HEK293T (cell line): Measurements from ENCODE around the gene UGT1A4.

Experiments used
- ARNT ChIP-seq: fragments of 450-650 bp; IDR thresholded peaks from 2 replicates; pipeline ENCODE4 v1.6.1; 2017; ENCODE audit warnings: mild to moderate bottlenecking
- CTBP1 ChIP-seq: fragments of 450-650 bp; IDR thresholded peaks from 2 replicates; pipeline ENCODE4 v1.6.1; 2016; ENCODE audit warnings: borderline replicate concordance
- HDGF ChIP-seq: fragments of 450-650 bp; IDR thresholded peaks from 2 replicates; pipeline ENCODE4 v1.6.1; 2017; ENCODE audit warnings: antibody characterized with exemption, borderline replicate concordance
- L3MBTL2 ChIP-seq: fragments of 450-650 bp; conservative IDR thresholded peaks from 2 replicates; pipeline ENCODE4 v1.6.1; 2016; ENCODE audit warnings: mild to moderate bottlenecking
- SP1 ChIP-seq: fragments of 450-650 bp; IDR thresholded peaks from 2 replicates; pipeline ENCODE4 v1.6.1; 2017
- TF ChIP-seq, protein P1 (sequence below): fragments of 450-650 bp; IDR thresholded peaks from 2 replicates; pipeline ENCODE4 v1.6.1; 2016

DNA sequence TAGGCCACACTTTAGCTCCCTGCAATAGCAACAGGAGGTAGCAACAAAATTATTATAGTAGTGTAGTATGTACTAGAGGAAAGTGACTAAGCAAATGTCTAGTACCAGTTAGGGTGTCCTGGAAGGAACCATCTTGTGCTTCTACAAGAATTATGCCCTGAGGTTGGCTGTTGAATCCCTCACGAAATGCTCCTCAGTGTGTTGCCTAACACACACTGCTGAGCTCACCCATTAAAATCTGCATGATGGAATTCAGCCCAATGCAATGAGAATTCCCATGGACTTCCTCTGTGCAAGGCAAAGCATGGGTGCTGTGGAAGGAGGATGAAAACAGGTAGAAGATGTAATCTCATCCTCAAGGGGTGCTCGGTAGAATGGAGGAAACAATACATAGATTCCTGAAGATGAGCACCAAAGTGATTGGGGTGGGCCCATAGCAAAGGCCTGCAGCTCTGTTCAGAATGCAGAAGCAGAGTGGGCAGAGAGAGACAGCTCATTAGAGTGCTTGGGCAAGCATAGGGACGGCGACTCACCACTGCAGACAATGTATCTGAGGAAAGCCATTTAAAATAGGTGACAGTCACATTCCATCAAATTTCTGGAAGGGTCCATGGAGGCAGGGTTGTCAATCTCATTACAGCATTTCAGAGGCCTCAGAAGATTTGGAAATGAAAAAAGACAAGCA lies 38.0 kb upstream of the UGT1A4 start:
- TF ChIP-seq HDGF (no peak), L3MBTL2 (no peak), SP1 (no peak), CTBP1 (no peak), ARNT (no peak)
- TF ChIP-seq, protein P1, sequence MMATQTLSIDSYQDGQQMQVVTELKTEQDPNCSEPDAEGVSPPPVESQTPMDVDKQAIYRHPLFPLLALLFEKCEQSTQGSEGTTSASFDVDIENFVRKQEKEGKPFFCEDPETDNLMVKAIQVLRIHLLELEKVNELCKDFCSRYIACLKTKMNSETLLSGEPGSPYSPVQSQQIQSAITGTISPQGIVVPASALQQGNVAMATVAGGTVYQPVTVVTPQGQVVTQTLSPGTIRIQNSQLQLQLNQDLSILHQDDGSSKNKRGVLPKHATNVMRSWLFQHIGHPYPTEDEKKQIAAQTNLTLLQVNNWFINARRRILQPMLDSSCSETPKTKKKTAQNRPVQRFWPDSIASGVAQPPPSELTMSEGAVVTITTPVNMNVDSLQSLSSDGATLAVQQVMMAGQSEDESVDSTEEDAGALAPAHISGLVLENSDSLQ: no peak
